ENCODE data around the gene LPCAT1.

GRCh38 chr5:1553539-1554409 is 30.0 kb upstream of the LPCAT1 start:
- TF ChIP-seq CTCF (IDR thresholded peaks at IDR 0.05) (no peak), ZFX (IDR thresholded peaks at IDR 0.05; ENCODE audit: borderline replicate concordance) (no peak)

Data from 22Rv1 (cell line).